H1 (cell line): ENCODE measurements around the gene PLB1. TPM values are rescaled to one million over a fixed set of nuclear protein-coding genes. Genes with fewer than 3 reads are reported as not detected.

Source experiments
- CTCF ChIA-PET: fragments of 300-600 bp; sonication (Branson Sonifier 250); formaldehyde crosslinking; loops from one replicate; lab custom pipeline; 2021; ENCODE audit not compliant: partially characterized antibody; lab: Charles Lee
- POLR2A ChIA-PET: fragments of 300-600 bp; sonication (Branson Sonifier 250); formaldehyde crosslinking; loops from one replicate; lab custom pipeline; 2021; ENCODE audit warnings: inconsistent platforms; ENCODE audit not compliant: partially characterized antibody; lab: Charles Lee
- DNase-seq, 2 experiments: peaks; one replicate each; pipeline versions ENCODE4 v3.0.0 to v3.0.0-alpha.2; 2010 to 2022; ENCODE audit warnings: low spot score in 2 of 2, low read depth in 1 of 2, mixed read lengths in 1 of 2
- FAIRE-seq: peaks from 2 replicates; lab custom pipeline; 2011; peaks lifted over from hg19 to GRCh38; lab: Jason Lieb, UNC
- H2AFZ ChIP-seq: 2 replicates; pipeline ENCODE4 v1.8.1; 2012; ENCODE audit warnings: low read length, inconsistent platforms
- H2AK5ac ChIP-seq: 2 replicates; pipeline ENCODE4 v1.6.1; 2013; ENCODE audit warnings: low read depth, low read length
- H2BK120ac ChIP-seq: replicated peaks from 2 replicates; pipeline ENCODE3; 2013; ENCODE audit warnings: low read depth, low read length, inconsistent platforms
- H2BK12ac ChIP-seq: 2 replicates; pipeline ENCODE4 v1.6.1; 2013; ENCODE audit warnings: low read depth, low read length
- H2BK15ac ChIP-seq: 2 replicates; pipeline ENCODE4 v1.6.1; 2013; ENCODE audit warnings: low read length
- H2BK20ac ChIP-seq: 2 replicates; pipeline ENCODE4 v1.6.1; 2013; ENCODE audit warnings: low read length
- H2BK5ac ChIP-seq: 2 replicates; pipeline ENCODE4 v1.6.1; 2013; ENCODE audit warnings: low read depth, low read length
- H3K14ac ChIP-seq: 2 replicates; pipeline ENCODE4 v1.6.1; 2013; ENCODE audit warnings: inconsistent platforms; ENCODE audit not compliant: insufficient read length
- H3K18ac ChIP-seq: 2 replicates; pipeline ENCODE4 v1.6.1; 2013; ENCODE audit warnings: low read length; ENCODE audit errors: extremely low read depth
- H3K23ac ChIP-seq: 2 replicates; pipeline ENCODE4 v1.6.1; 2013; ENCODE audit warnings: inconsistent platforms; ENCODE audit not compliant: insufficient read length
- H3K23me2 ChIP-seq: 2 replicates; pipeline ENCODE4 v1.6.1; 2013; ENCODE audit warnings: low read depth, low read length
- H3K27ac ChIP-seq: 2 replicates; pipeline ENCODE4 v1.6.1; 2011; ENCODE audit warnings: low read depth, low read length, inconsistent platforms
- H3K27me3 ChIP-seq, 4 experiments: replicated peaks in 1 of 4; 1 replicate in 1 of 4; 2 replicates in 3 of 4; pipeline versions ENCODE4 v1.6.1 to v1.8.1; 2011 to 2013; ENCODE audit warnings: low read length in 3 of 4, mild to moderate bottlenecking in 3 of 4, inconsistent platforms in 2 of 4, mixed read lengths in 2 of 4, moderate library complexity in 1 of 4; ENCODE audit not compliant: control insufficient read depth in 3 of 4, insufficient read depth in 3 of 4; ENCODE audit errors: extremely low read depth in 1 of 4
- H3K36me3 ChIP-seq, 4 experiments: 2 replicates each; pipeline versions ENCODE4 v1.6.1 to v1.8.1; 2011 to 2013; ENCODE audit warnings: mild to moderate bottlenecking in 4 of 4, low read length in 3 of 4, moderate library complexity in 2 of 4, control low read depth in 1 of 4, inconsistent platforms in 1 of 4; ENCODE audit not compliant: insufficient read depth in 4 of 4, control insufficient read depth in 2 of 4
- H3K4ac ChIP-seq: replicated peaks from 2 replicates; pipeline ENCODE3; 2013; ENCODE audit warnings: low read length, low read depth, mixed read lengths, inconsistent platforms; ENCODE audit not compliant: insufficient read length
- H3K4me1 ChIP-seq, 4 experiments: replicated peaks in 1 of 4; 1 replicate in 1 of 4; 2 replicates in 3 of 4; pipeline versions ENCODE4 v1.6.1 to v1.8.1; 2011 to 2013; ENCODE audit warnings: low read length in 3 of 4, inconsistent platforms in 2 of 4, mixed read lengths in 1 of 4; ENCODE audit not compliant: insufficient read depth in 4 of 4, control insufficient read depth in 3 of 4
- H3K4me2 ChIP-seq, 2 experiments: 2 replicates each; pipeline versions ENCODE4 v1.6.1 to v1.8.1; 2011 to 2013; ENCODE audit warnings: low read depth in 2 of 2, low read length in 2 of 2, control low read depth in 1 of 2, inconsistent platforms in 1 of 2, mild to moderate bottlenecking in 1 of 2; ENCODE audit not compliant: insufficient read depth in 1 of 2
- H3K4me3 ChIP-seq, 4 experiments: fragments of 200-600, 300-600 bp in 1 of 4; sonication (generic), shearing (Covaris generic), sonication (Bioruptor Twin) in 1 of 4; 2 replicates each; pipeline versions ENCODE4 v1.5.1 to v1.8.1; 2011 to 2016; ENCODE audit warnings: low read length in 4 of 4, low read depth in 3 of 4, control low read depth in 2 of 4, inconsistent platforms in 2 of 4, mild to moderate bottlenecking in 2 of 4, mixed read lengths in 1 of 4, moderate library complexity in 1 of 4; ENCODE audit not compliant: insufficient read depth in 2 of 4; ENCODE audit errors: extremely low read depth in 1 of 4
- H3K56ac ChIP-seq: replicated peaks from 2 replicates; pipeline ENCODE3; 2013; ENCODE audit warnings: low read depth, mild to moderate bottlenecking, mixed read lengths, low read length, inconsistent platforms; ENCODE audit not compliant: insufficient read length
- H3K79me1 ChIP-seq: 2 replicates; pipeline ENCODE4 v1.6.1; 2013; ENCODE audit warnings: low read depth, low read length, control low read depth
- H3K79me2 ChIP-seq, 2 experiments: 2 replicates each; pipeline versions ENCODE4 v1.6.1 to v1.8.1; 2012 to 2013; ENCODE audit warnings: low read length in 2 of 2, mild to moderate bottlenecking in 2 of 2, inconsistent platforms in 1 of 2; ENCODE audit not compliant: insufficient read depth in 2 of 2, control insufficient read depth in 1 of 2
- H3K9ac ChIP-seq, 4 experiments: replicated peaks in 1 of 4; 1 replicate in 1 of 4; 2 replicates in 3 of 4; pipeline versions ENCODE4 v1.6.1 to v1.8.1; 2011 to 2013; ENCODE audit warnings: low read depth in 3 of 4, low read length in 3 of 4, control low read depth in 2 of 4, mild to moderate bottlenecking in 2 of 4, moderate library complexity in 2 of 4, inconsistent platforms in 1 of 4; ENCODE audit errors: extremely low read depth in 1 of 4
- H3K9me3 ChIP-seq, 2 experiments: 2 replicates each; pipeline versions ENCODE4 v1.6.1 to v1.8.1; 2012 to 2013; ENCODE audit warnings: mild to moderate bottlenecking in 2 of 2, moderate library complexity in 2 of 2, control low read depth in 1 of 2, inconsistent platforms in 1 of 2, low read depth in 1 of 2, low read length in 1 of 2, mixed read lengths in 1 of 2; ENCODE audit not compliant: insufficient read depth in 2 of 2
- H4K20me1 ChIP-seq, 2 experiments: replicated peaks in 1 of 2; 2 replicates each; pipeline versions ENCODE3 to v1.8.1; 2011 to 2013; ENCODE audit warnings: inconsistent platforms in 2 of 2, low read length in 2 of 2, mild to moderate bottlenecking in 1 of 2; ENCODE audit not compliant: insufficient read depth in 2 of 2, control insufficient read depth in 1 of 2
- H4K5ac ChIP-seq: 2 replicates; pipeline ENCODE4 v1.6.1; 2013; ENCODE audit warnings: low read length, low read depth, mixed read lengths, inconsistent platforms; ENCODE audit not compliant: insufficient read length
- H4K8ac ChIP-seq: 2 replicates; pipeline ENCODE4 v1.8.0; 2013; ENCODE audit warnings: mild to moderate bottlenecking, moderate library complexity, low read length, inconsistent platforms; ENCODE audit not compliant: insufficient read depth; ENCODE audit errors: extremely low read depth
- H4K91ac ChIP-seq: replicated peaks from 2 replicates; pipeline ENCODE3; 2013; ENCODE audit warnings: low read length, mixed read lengths, inconsistent platforms; ENCODE audit not compliant: insufficient read length
- CHD2 ChIP-seq: IDR thresholded peaks from 2 replicates; pipeline ENCODE4 v1.6.1; 2012; ENCODE audit warnings: low read length, improper control_type of control experiment
- JUN ChIP-seq: IDR thresholded peaks from 2 replicates; pipeline ENCODE4 v1.6.1; 2011; ENCODE audit warnings: low read depth, mild to moderate bottlenecking, improper control_type of control experiment, low read length
- NRF1 ChIP-seq: IDR thresholded peaks from 2 replicates; pipeline ENCODE4 v1.6.1; 2011; ENCODE audit warnings: mild to moderate bottlenecking, low read depth, low read length, improper control_type of control experiment
- SP4 ChIP-seq: IDR thresholded peaks from 2 replicates; pipeline ENCODE4 v1.6.1; 2012; ENCODE audit warnings: low read length, inconsistent platforms
- SUZ12 ChIP-seq: fragments of 200-600 bp; sonication (generic); IDR thresholded peaks from 2 replicates; pipeline ENCODE4 v1.6.1; 2012; ENCODE audit warnings: mild to moderate bottlenecking, inconsistent platforms, low read length, moderate library complexity, mixed read lengths
- WGBS, 2 experiments: shearing (Covaris generic) in 1 of 2; methylation state at CpG; one replicate each; pipeline versions ENCODE4 v1.1.6 to v1.1.7; 2013 to 2015; ENCODE audit warnings: low lambda C conversion rate in 2 of 2, mixed read lengths in 2 of 2, inconsistent platforms in 1 of 2, low coverage in 1 of 2, missing lambda C conversion rate in 1 of 2; ENCODE audit not compliant: insufficient replicate concordance in 2 of 2, insufficient coverage in 1 of 2, insufficient read length in 1 of 2; ENCODE audit errors: extremely low coverage in 1 of 2, missing lambda C conversion rate in 1 of 2; 5-methylcytosine and 5-hydroxymethylcytosine counted together
- polyA plus RNA-seq, 7 experiments: library from polyadenylated mRNA; depleted of rRNA in 3 of 7; stranded (reverse) in 5 of 7; unstranded in 2 of 7; fragments of >200 nt in 5 of 7; fragments of 200-250 nt in 2 of 7; gene quantifications; 1 replicate in 5 of 7; 2 replicates in 1 of 7; 4 replicates in 1 of 7; pipeline versions ENCODE4 v1.2.1 to v1.2.3, GENCODE V29; 2011 to 2013; ENCODE audit warnings: missing spikeins in 2 of 7, mixed read lengths in 2 of 7
- total RNA-seq: library from RNA; stranded (reverse); fragmentation: NEBNext Ultra II Directional; extraction: Animal tissue kit (Norgen Biotek cat#: 25700); gene quantifications from 2 replicates; pipeline ENCODE4 v1.2.1, GENCODE V29; 2021

The PLB1 gene
- total and polyA plus RNA-seq, 2 of the 8 experiments (the other 6 are each of a cell fraction or from before 2014, with no cell fraction given), result 0.20 to 0.36 TPM

GRCh38 chr2:28450901-28451565 lies 44.8 kb upstream of the PLB1 start:
- Histone ChIP-seq H2BK20ac (no peak overlapping the region), H3K18ac (no peak overlapping the region), H3K14ac (no peak overlapping the region), H4K20me1 (peaks cover 0 to 2% of the 10 kb centered on the region in 2 experiments), H3K23me2 (no peaks in the 10 kb centered on the region; the same call in 1 of the 2 replicates), H4K91ac (no peak overlapping the region), H3K23ac (no peak overlapping the region), H3K4me1 (no peaks in the 10 kb centered on the region; a peak in 1 of 7 replicates), H2BK12ac (no peak overlapping the region), H4K8ac (no peak overlapping the region)
- POLR2A ChIA-PET, result no interaction called here
- TF ChIP-seq CHD2 (no peak), SUZ12 (no peak), SP4 (no peak), NRF1 (no peak), JUN (no peak)
- TF ChIP-seq, all 59 proteins: peak for 0
- no peak for FAIRE-seq
- no peaks in the 10 kb centered on the region for H3K79me1 ChIP-seq
- 88% methylated on average over 15 of the region's 15 CpGs; no CpG with 5 or more reads in 1 of the 2 experiments for WGBS, 2 experiments
- H2BK5ac ChIP-seq, result no peak overlapping the region; the same call in 1 of the 2 replicates
- H3K79me2 ChIP-seq, result no peaks in the 10 kb centered on the region
- no peak overlapping the region for H4K5ac ChIP-seq
- H3K56ac ChIP-seq, result no peak overlapping the region
- CTCF ChIA-PET, result no interaction called here
- H2AK5ac ChIP-seq, result no peak overlapping the region
- no peak overlapping the region for H3K4me2 ChIP-seq
- H3K36me3 ChIP-seq, result no peaks in the 10 kb centered on the region
- DNase-seq, result no peak
- H2BK15ac ChIP-seq, result no peak overlapping the region
- no peak overlapping the region for H2AFZ ChIP-seq
- H3K27ac ChIP-seq, result no peak overlapping the region
- no peak overlapping the region for H3K9ac ChIP-seq
- H3K4me3 ChIP-seq, result no peak overlapping the region
- no peak overlapping the region for H3K4ac ChIP-seq
- H2BK120ac ChIP-seq, result no peak overlapping the region
- H3K27me3 ChIP-seq, result no peaks in the 10 kb centered on the region
- no peaks in the 10 kb centered on the region for H3K9me3 ChIP-seq
